ENCODE results near the gene CIAO3.
"Not testable (repeated sequence)": the region's sequence is repeated elsewhere in the genome, so short reads cannot be mapped to it uniquely, and the experiment has no call there.

Gene CIAO3

GRCh38 chr16:763369-764183, 22.8 kb upstream of the CIAO3 start:
- no peak for DNase-seq
- in situ Hi-C loops (cut with MboI; ENCODE audit: low pct_unique_long_range_greater_than_20kb, low sequenced_read_pairs) = no loop called here

GRCh38 chr16:762595-763268, 21.9 kb upstream of the CIAO3 start:
- in situ Hi-C loops (cut with MboI; ENCODE audit: low pct_unique_long_range_greater_than_20kb, low sequenced_read_pairs) = no loop called here
- DNase-seq = no peak

- in situ Hi-C loops (cut with MboI; ENCODE audit: low pct_unique_long_range_greater_than_20kb, low sequenced_read_pairs) = no loop called here
- DNase-seq = no peak
Observed at GRCh38 chr16:761625-762513, 21.1 kb upstream of the CIAO3 start.

- in situ Hi-C loops (cut with MboI; ENCODE audit: low pct_unique_long_range_greater_than_20kb, low sequenced_read_pairs) = no loop called here
- DNase-seq = no peak
Observed at GRCh38 chr16:760545-761343, 19.9 kb upstream of the CIAO3 start, which contains the start of gene MSLN. Gene MSLN (plus strand): TSS chr16:760734. CDS start chr16:762681, 1,947 bp downstream.

GRCh38 chr16:760065-760464, 19.3 kb upstream of the CIAO3 start:
- no peak for DNase-seq
- in situ Hi-C loops (cut with MboI; ENCODE audit: low pct_unique_long_range_greater_than_20kb, low sequenced_read_pairs) = no loop called here

- in situ Hi-C loops (cut with MboI; ENCODE audit: low pct_unique_long_range_greater_than_20kb, low sequenced_read_pairs) = no loop called here
- DNase-seq = no peak
Observed at GRCh38 chr16:759110-759910, 18.5 kb upstream of the CIAO3 start.

GRCh38 chr16:756428-756827, 15.6 kb upstream of the CIAO3 start:
- in situ Hi-C loops (cut with MboI; ENCODE audit: low pct_unique_long_range_greater_than_20kb, low sequenced_read_pairs) = no loop called here
- no peak for DNase-seq

- in situ Hi-C loops (cut with MboI; ENCODE audit: low pct_unique_long_range_greater_than_20kb, low sequenced_read_pairs) = no loop called here
- DNase-seq = peak; percentile 84
Observed at GRCh38 chr16:754656-755055, 13.9 kb upstream of the CIAO3 start.

GRCh38 chr16:754121-754607, 13.4 kb upstream of the CIAO3 start:
- in situ Hi-C loops (cut with MboI; ENCODE audit: low pct_unique_long_range_greater_than_20kb, low sequenced_read_pairs); DNase-seq: not testable (repeated sequence)

GRCh38 chr16:752007-752312, 11.2 kb upstream of the CIAO3 start:
- in situ Hi-C loops (cut with MboI; ENCODE audit: low pct_unique_long_range_greater_than_20kb, low sequenced_read_pairs) = no loop called here
- DNase-seq = no peak

- in situ Hi-C loops (cut with MboI; ENCODE audit: low pct_unique_long_range_greater_than_20kb, low sequenced_read_pairs) = no loop called here
- no peak for DNase-seq
Observed at GRCh38 chr16:751152-752006, 10.6 kb upstream of the CIAO3 start.

GRCh38 chr16:750485-750884, 9.7 kb upstream of the CIAO3 start:
- in situ Hi-C loops (cut with MboI; ENCODE audit: low pct_unique_long_range_greater_than_20kb, low sequenced_read_pairs) = no loop called here
- no peak for DNase-seq

- in situ Hi-C loops (cut with MboI; ENCODE audit: low pct_unique_long_range_greater_than_20kb, low sequenced_read_pairs) = no loop called here
Observed at GRCh38 chr16:749010-749409, 8.2 kb upstream of the CIAO3 start.

GRCh38 chr16:747978-748746, 7.4 kb upstream of the CIAO3 start:
- in situ Hi-C loops (cut with MboI; ENCODE audit: low pct_unique_long_range_greater_than_20kb, low sequenced_read_pairs) = no loop called here
- DNase-seq = no peak

More at GRCh38 chr16:749010-749409, 8.2 kb upstream of the CIAO3 start:
- no peak for DNase-seq

GRCh38 chr16:746637-747036, 5.8 kb upstream of the CIAO3 start:
- in situ Hi-C loops (cut with MboI; ENCODE audit: low pct_unique_long_range_greater_than_20kb, low sequenced_read_pairs) = no loop called here
- no peak for DNase-seq

- in situ Hi-C loops (cut with MboI; ENCODE audit: low pct_unique_long_range_greater_than_20kb, low sequenced_read_pairs) = no loop called here
Observed at GRCh38 chr16:745739-746138, 4.9 kb upstream of the CIAO3 start.

More at GRCh38 chr16:745739-746138, 4.9 kb upstream of the CIAO3 start:
- DNase-seq = no peak
